ENCODE data around the gene CBFA2T3.

CBFA2T3 gene

GRCh38 chr16:88885693-88886280 lies 91.2 kb downstream of the CBFA2T3 start:
- no peak for DNase-seq

- DNase-seq, result no peak
Observed at GRCh38 chr16:88884569-88885271, 92.3 kb downstream of the CBFA2T3 start.

GRCh38 chr16:88883946-88884345 lies 93.1 kb downstream of the CBFA2T3 start:
- no peak for DNase-seq

GRCh38 chr16:88883117-88883895 lies 93.7 kb downstream of the CBFA2T3 start:
- DNase-seq, result no peak

- DNase-seq, result no peak
Observed at GRCh38 chr16:88882358-88883030, 94.5 kb downstream of the CBFA2T3 start.

GRCh38 chr16:88881675-88882357 lies 95.2 kb downstream of the CBFA2T3 start:
- DNase-seq, result no peak

GRCh38 chr16:88881007-88881615 lies 95.9 kb downstream of the CBFA2T3 start:
- no peak for DNase-seq

GRCh38 chr16:88880226-88881006 lies 96.6 kb downstream of the CBFA2T3 start:
- no peak for DNase-seq

- no peak for DNase-seq
Observed at GRCh38 chr16:88879788-88880055, 97.3 kb downstream of the CBFA2T3 start.

GRCh38 chr16:88878967-88879787 lies 97.8 kb downstream of the CBFA2T3 start:
- DNase-seq, result no peak

GRCh38 chr16:88878356-88878755 lies 98.7 kb downstream of the CBFA2T3 start:
- no peak for DNase-seq

- DNase-seq, result no peak
Observed at GRCh38 chr16:88877564-88878289, 99.3 kb downstream of the CBFA2T3 start.

GRCh38 chr16:88876942-88877526 lies 100.0 kb downstream of the CBFA2T3 start:
- no peak for DNase-seq

- no peak for DNase-seq
Observed at GRCh38 chr16:88875703-88876234, 101.2 kb downstream of the CBFA2T3 start.

GRCh38 chr16:88874938-88875599 lies 101.9 kb downstream of the CBFA2T3 start:
- DNase-seq, result no peak

- no peak for DNase-seq
Observed at GRCh38 chr16:88872650-88873331, 104.2 kb downstream of the CBFA2T3 start.

GRCh38 chr16:88871730-88872416 lies 105.1 kb downstream of the CBFA2T3 start:
- DNase-seq, result no peak

GRCh38 chr16:88871349-88871702 lies 105.7 kb downstream of the CBFA2T3 start:
- no peak for DNase-seq

Measured in activated CD4-positive, alpha-beta T cell treated with anti-CD3 and anti-CD28 coated beads for 48 hours (primary cell).